HG03280 (cell line): ENCODE data around the gene SIK1.
"Not testable (repeated sequence)": the region's sequence is repeated elsewhere in the genome, so short reads cannot be mapped to it uniquely, and the experiment has no call there.

Experiments used
- ATAC-seq: cut with Tn5 transposase; IDR thresholded peaks from one replicate; pipeline ENCODE4 v1.9.1; 2021; ENCODE audit warnings: mild to moderate bottlenecking, moderate library complexity; ENCODE audit not compliant: unreplicated experiment

The SIK1 gene

DNA sequence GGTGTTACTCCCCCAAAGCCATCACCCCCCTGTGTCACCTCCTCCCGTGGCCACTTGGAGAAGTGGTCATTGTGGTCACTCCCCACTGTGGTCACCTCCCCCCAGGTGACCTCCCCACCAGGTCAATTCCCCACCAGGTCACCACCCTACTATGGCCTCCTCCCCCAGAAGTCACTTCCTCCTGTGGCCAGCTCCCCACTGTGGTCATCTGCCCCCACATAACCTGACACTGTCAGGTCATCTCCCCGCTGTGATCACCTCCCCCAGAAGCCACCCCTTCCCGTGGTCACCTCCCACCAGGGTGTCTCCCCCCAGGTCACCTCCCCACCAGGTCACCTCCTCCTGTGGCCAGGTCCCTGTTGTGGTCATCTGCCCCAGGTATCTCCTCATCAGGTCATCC, 28.9 kb downstream of the SIK1 start:
- not testable (repeated sequence) for ATAC-seq

DNA sequence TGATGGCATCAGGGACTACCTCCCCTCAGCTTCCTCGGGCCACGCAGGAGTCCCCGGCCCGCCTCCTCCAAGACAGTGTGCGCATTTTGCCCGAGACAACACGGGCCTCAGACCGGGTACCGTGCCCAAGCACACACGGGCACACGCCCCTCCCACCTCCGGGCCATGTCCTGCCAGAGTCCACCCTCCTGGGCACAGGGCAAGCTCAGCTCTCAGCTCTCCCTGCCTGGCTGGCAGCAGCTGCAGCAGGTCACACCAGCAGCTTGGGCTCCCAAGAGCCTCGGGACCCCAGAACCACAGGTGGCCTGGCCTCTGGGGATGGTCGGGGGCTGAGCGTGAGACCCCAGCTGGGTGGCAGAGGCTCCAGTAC, 29.5 kb downstream of the SIK1 start:
- not testable (repeated sequence) for ATAC-seq

- not testable (repeated sequence) for ATAC-seq
Observed at GRCh38 chr21:43396788-43397438, 30.0 kb downstream of the SIK1 start.

- not testable (repeated sequence) for ATAC-seq
Observed at GRCh38 chr21:43383351-43383750, 43.6 kb downstream of the SIK1 start.

DNA sequence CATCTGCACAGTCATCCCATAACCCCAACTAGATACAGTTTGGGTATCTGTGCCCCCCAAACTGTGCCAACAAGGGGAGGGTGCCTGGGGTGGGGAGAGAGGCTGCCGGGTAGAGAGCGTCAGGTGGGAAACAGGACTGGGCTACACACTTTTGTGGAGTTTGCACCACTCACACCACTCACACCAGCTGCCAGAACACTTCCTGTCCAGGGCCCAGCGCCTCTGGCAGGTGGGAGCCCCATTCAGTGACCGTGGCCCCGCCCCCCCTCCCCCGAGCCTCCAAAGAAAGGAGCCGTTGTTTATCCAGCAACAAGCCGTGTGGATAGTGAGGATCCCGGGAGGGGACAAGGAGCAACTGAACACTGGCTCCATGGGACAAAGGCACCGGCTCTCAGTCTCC, 44.0 kb downstream of the SIK1 start:
- not testable (repeated sequence) for ATAC-seq

DNA sequence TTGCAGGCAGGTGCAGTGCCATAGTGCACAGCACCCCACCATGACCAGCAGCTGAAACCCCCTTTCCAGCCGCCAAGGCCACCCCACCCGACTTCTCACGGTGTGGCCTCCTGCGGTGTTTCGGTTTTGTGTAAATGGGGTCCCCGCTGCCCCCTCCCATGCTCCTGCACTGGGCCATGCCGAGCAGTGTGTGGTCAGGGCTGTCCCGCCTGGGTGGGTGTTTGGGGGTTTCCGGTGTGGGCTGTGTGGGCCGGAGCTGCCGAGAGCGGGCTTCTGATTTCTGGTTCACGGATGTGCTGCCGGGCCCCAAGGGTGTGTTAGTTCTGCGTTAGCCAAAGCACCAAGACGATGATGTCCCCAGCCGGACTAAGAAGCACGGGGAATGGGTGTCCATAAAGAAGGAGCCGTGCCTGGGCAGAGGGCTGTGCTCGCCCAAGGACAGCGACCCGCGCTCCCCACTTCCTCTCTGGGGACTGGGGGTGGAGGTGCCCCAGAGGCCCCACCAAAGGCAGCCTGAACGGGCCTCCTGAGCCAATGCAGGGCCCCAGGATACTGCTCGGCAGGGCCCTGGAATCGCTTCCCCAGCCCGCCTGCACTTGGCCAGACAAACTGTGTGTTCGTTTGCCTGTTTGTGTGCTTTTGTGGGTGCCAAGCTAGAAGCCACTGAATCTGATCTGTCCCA, 45.9 kb downstream of the SIK1 start:
- not testable (repeated sequence) for ATAC-seq

DNA sequence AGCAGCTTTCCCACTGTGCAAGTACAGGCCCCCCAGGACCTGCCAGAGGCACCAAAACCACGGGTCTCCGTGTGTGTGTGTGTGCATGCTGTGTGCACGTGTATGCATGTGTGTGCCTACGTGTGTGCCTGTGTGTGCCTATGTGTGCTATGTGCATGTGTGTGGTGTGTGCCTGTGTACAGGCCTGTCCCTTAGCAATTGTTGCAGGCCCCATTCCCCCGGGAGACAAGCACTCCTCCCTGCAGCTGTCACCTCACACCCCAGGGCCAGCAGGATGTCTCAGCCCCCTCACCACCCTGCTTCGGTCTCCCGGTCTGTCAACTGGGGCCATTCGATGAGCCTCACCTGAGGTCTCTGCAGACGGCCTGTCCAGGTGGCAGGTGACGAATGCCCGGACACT, 46.6 kb downstream of the SIK1 start:
- ATAC-seq: not testable (repeated sequence)

DNA sequence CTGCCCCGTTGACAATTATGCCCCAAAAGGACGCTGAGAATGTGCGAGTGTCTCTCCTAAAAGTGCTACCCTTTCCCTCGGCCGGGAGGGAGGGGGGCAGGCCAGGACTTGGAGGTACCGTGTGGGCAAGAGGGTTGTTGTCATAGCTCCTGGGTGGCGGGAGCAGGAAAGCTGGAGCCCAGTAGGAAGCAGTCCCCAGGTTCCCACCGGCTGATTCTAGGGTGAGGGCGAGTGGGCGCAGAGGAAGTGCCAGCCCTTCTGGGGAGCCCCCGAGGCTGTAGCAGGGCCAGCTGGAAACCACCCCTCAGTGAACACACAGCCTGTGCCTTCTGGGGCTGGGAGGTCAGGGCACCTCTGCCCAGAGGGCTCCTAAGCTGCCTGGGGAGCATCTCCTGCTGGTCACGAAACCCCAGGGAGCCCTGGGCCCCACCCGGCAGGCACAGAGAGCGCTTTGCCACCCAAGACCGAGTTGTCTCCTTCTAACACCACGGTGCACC, 47.3 kb downstream of the SIK1 start:
- ATAC-seq: not testable (repeated sequence)

GRCh38 chr21:43376478-43376882, 50.5 kb downstream of the SIK1 start:
- ATAC-seq: no peak

- no peak for ATAC-seq
Observed at GRCh38 chr21:43375837-43376477, 51.0 kb downstream of the SIK1 start.

- ATAC-seq: no peak
Observed at GRCh38 chr21:43375006-43375836, 51.7 kb downstream of the SIK1 start.

GRCh38 chr21:43374228-43374885, 52.6 kb downstream of the SIK1 start:
- no peak for ATAC-seq

DNA sequence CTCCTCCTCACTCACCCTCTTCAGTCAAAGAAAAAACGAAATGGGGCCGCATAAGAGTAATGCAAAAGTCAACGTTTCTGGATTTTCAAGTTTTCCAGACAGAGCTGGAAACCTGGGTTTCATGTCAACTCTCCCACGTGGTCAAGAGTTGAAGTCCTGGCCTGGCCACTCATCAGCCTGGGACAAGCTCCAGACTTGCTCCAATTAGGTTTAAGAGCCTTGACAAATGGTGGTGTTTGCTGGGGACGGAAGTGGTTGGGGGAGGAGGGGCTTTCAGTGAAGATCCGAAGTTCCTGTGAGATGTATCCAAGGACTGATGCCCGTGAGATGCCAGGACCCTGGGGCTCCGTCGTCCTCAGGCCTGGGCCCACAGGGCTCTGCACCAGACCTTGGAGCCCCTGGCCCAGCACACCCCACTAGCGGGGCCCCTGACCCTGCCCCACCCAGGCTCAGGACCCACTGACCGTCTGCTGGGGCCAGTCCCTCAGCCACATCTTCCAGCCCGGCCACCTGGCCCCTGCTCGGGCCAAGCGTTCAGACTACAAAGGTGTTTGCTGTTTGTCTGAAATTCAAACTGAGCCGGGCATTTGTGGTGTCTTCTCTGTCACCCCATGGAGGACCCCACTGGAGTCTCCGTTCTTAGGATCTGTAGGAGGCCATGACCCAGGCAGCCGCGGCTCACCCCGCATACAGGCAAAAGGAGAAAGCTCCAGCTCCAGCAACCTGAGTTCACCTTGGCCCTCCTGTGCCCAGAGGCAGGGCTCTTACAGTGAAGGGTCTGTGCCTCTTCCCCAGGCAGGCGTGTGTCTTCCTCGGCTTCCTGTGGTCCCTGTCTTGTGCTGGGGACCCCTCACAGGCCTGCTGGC, 53.3 kb downstream of the SIK1 start:
- ATAC-seq: no peak

DNA sequence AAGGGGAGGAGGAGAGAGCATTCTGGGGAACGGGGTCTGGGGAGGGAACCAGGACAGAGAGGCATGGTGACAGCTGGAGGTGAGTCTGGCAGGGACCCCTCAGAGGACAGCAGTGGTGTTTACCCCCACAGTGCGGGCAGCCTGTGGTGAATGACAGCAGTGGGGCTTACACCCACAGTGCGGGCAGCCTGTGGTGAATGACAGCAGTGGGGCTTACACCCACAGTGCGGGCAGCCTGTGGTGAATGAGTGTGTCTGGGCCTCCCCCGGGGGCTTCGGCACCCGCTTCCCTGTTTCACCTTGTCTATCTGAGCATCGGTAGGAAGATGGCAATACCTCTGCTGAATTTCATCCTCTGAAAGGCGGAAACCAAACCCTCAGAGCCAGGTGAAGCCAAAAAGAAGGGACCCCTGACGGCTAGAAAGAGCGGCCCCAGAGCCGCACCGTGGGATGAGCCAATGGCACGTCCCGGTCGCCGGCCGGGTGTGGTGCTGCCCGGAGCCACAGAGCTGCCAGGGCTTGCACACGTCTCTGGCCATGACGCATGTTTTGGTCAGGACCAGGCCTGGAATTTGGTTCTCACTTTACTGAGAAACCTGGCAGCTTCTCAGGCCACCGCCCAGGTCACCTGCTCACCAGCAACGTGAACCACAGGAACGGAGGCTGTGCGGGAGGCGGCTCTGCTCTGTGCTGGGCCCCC, 54.1 kb downstream of the SIK1 start:
- ATAC-seq: no peak

- ATAC-seq: no peak
Observed at GRCh38 chr21:43371786-43372185, 55.1 kb downstream of the SIK1 start.

DNA sequence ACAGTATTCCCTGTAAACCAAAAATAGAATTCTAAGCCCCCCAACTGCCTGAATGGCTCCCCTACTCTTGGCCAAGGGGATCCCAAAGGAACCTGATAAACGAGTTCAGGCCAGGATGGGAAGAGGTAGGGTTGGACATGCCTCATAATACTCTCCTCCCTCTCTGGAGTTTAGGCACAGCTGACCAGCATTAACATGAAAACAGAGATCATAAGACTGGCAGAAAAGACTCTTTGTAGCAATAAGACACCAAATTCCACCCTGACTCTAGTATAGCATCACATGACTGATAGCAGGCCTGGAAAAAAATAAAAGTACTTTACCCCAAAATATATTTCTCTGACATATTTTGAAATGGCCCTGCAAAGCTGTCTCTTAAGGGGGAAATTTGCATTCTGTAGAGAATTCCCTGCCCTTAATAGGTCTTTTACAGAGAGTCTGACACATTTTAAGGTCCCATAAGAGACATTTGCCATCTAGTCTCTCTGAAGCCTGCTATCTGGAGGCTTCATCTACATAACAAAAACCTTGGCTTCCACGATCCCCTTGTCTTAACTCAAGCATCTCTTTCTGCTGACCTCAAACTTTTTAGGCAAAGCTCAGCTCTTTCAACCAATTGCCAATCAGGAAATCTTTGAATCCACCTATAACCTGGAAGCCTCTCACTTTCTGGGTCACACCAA, 55.9 kb downstream of the SIK1 start:
- no peak for ATAC-seq

DNA sequence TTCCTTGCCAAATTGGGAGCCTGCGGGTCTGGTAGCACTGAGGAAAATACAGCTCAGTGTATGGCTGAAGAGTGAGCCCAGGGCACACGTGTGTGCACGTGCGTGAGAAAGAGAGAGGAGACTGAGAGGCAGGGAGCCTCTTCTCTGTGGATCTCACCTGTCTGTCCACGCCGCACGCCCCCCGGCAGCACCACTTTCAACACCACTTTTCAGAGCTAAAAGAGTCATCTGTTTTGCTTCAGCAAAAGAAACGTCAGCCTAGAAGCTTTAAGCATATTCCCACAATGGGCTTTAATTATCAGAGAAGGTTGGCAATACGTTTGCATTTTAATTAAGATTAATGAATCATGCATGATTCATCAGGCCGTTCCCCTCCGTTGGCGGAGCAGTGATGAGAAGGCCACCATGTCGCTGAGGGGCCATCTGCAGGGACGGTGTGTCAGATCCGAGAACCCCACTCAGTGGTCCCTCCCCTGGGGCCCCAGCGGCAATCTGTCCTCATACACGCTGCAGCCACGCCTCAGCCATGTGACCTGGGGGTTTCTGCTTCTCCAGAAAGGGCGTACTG, 56.8 kb downstream of the SIK1 start:
- no peak for ATAC-seq

GRCh38 chr21:43369596-43370090, 57.3 kb downstream of the SIK1 start:
- ATAC-seq: no peak
